ENCODE results near the gene MRPL53. TPM values are rescaled to one million over a fixed set of nuclear protein-coding genes. Genes with fewer than 3 reads are reported as not detected.
A peak's percentile ranks its signal among the peaks of the same experiment; 100 is the strongest.

Gene MRPL53
- total and polyA plus RNA-seq, 2 of the 13 experiments (the other 11 are each of a cell fraction or from before 2014, with no cell fraction given), result 34.3 to 51.9 TPM

DNA sequence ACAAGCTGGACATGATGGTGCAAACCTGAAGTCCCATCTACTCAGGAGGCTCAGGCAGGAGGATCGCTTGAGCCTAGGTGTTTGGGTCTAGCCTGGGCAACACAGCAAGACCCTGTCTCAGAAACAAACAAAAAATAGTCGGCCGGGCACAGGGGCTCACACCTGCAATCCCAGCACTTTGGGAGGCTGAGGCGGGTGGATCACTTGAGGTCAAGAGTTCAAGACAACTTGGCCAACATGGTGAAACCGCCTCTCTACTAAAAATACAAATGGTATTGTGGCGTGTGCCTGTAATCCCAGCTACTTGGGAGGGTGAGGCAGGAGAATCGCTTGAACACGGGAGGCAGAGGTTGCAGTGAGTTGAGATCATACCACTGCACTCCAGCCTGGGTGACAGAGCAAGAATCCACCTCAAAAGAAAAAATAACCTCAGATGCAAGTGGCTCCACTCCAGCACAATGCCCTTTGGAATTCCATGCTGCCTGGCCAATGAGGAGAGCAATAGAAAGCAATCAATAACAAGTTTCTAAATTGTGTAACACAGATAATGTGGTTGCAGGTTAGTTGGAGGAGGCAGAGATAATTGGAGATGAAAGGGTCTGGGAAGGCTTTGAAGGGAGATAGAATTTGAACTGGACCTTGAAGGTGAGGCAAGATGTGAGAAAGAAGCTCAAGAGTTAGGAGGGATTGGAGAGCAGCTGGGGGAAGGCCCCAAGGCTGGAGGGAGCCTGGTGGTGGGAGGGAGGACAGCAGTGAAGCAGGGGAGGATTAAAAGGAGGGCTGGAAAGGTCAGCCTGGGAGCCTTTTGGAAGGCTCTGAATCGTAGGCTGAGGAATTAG is 16.4 kb upstream of the MRPL53 start (continued):
- TF ChIP-seq, protein P1, sequence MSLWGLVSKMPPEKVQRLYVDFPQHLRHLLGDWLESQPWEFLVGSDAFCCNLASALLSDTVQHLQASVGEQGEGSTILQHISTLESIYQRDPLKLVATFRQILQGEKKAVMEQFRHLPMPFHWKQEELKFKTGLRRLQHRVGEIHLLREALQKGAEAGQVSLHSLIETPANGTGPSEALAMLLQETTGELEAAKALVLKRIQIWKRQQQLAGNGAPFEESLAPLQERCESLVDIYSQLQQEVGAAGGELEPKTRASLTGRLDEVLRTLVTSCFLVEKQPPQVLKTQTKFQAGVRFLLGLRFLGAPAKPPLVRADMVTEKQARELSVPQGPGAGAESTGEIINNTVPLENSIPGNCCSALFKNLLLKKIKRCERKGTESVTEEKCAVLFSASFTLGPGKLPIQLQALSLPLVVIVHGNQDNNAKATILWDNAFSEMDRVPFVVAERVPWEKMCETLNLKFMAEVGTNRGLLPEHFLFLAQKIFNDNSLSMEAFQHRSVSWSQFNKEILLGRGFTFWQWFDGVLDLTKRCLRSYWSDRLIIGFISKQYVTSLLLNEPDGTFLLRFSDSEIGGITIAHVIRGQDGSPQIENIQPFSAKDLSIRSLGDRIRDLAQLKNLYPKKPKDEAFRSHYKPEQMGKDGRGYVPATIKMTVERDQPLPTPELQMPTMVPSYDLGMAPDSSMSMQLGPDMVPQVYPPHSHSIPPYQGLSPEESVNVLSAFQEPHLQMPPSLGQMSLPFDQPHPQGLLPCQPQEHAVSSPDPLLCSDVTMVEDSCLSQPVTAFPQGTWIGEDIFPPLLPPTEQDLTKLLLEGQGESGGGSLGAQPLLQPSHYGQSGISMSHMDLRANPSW (CRISPR knock-in tag; IDR thresholded peaks at IDR 0.05; ENCODE audit: borderline replicate concordance), result no peak; the same call in 1 of the 2 replicates
- no peak for TF ChIP-seq ZKSCAN8 (CRISPR knock-in tag; IDR thresholded peaks at IDR 0.05; ENCODE audit: borderline replicate concordance)
- no peak for TF ChIP-seq ZNF33A (CRISPR knock-in tag; IDR thresholded peaks at IDR 0.05; ENCODE audit: borderline replicate concordance)
- peak; percentile 92 for TF ChIP-seq ZC3H13 (CRISPR knock-in tag; IDR thresholded peaks at IDR 0.05)
- peak; percentile 86 for TF ChIP-seq KDM6A (CRISPR knock-in tag; IDR thresholded peaks at IDR 0.05; ENCODE audit: low read depth)
- TF ChIP-seq, protein P2, sequence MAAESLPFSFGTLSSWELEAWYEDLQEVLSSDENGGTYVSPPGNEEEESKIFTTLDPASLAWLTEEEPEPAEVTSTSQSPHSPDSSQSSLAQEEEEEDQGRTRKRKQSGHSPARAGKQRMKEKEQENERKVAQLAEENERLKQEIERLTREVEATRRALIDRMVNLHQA (CRISPR knock-in tag; IDR thresholded peaks at IDR 0.05), result no peak
- TF ChIP-seq KAT2B (IDR thresholded peaks at IDR 0.05; ENCODE audit: borderline replicate concordance, low read depth, low read length), result peak; percentile 67; the same call in 1 of the 2 replicates
- TF ChIP-seq HNRNPUL1 (IDR thresholded peaks at IDR 0.05; ENCODE audit: low read depth, low read length), result no peak
- TF ChIP-seq RBFOX2 (IDR thresholded peaks at IDR 0.05; ENCODE audit: low read depth, low read length), result 0 out of 2 replicates have a peak, but pooled peaks have one; percentile 5
- no peak for TF ChIP-seq SRSF4 (IDR thresholded peaks at IDR 0.05; ENCODE audit: low read depth, low read length, poor library complexity, severe bottlenecking)
- TF ChIP-seq, protein P3, sequence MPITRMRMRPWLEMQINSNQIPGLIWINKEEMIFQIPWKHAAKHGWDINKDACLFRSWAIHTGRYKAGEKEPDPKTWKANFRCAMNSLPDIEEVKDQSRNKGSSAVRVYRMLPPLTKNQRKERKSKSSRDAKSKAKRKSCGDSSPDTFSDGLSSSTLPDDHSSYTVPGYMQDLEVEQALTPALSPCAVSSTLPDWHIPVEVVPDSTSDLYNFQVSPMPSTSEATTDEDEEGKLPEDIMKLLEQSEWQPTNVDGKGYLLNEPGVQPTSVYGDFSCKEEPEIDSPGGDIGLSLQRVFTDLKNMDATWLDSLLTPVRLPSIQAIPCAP (CRISPR knock-in tag; IDR thresholded peaks at IDR 0.05; ENCODE audit: low read depth), result no peak
- no peak for TF ChIP-seq ZNF451 (CRISPR knock-in tag; IDR thresholded peaks at IDR 0.05)
- TF ChIP-seq ZNF10 (CRISPR knock-in tag; IDR thresholded peaks at IDR 0.05; ENCODE audit: borderline replicate concordance, low read depth), result no peak
- TF ChIP-seq HNF4A (CRISPR knock-in tag; IDR thresholded peaks at IDR 0.05), result peak; percentile 95
- no peak for TF ChIP-seq ZC3H4 (CRISPR knock-in tag; IDR thresholded peaks at IDR 0.05; ENCODE audit: borderline replicate concordance)
- no peak for TF ChIP-seq MAFK (conservative IDR thresholded peaks at IDR 0.05 in 1 of 2, IDR thresholded peaks at IDR 0.05 in 1 of 2; ENCODE audit: low read length in 2 of 2)
- peak; percentile 66 for TF ChIP-seq MED1 (CRISPR knock-in tag; IDR thresholded peaks at IDR 0.05)
- TF ChIP-seq ESRRA (CRISPR knock-in tag; IDR thresholded peaks at IDR 0.05; ENCODE audit: low read depth), result peak; percentile 72; the same call in 1 of the 2 replicates

All from HepG2 (cell line).